Ascending aorta (tissue), 2 donors: ENCODE data around the gene LGALS13. TPM values are rescaled to one million over a fixed set of nuclear protein-coding genes. Genes with fewer than 3 reads are reported as not detected.

ENCODE experiments used
- DNase-seq, 2 donors: peaks; one replicate each; pipeline ENCODE4 v3.0.0-alpha.2; 2019; ENCODE audit warnings: low spot score in 2 of 2
- H3K27ac ChIP-seq, 2 donors: fragments of 200-600 bp; sonication (generic); one replicate each; pipeline ENCODE4 v1.5.1; 2016 to 2017; ENCODE audit warnings: mild to moderate bottlenecking in 1 of 2
- H3K27me3 ChIP-seq: fragments of 200-600 bp; sonication (generic); one replicate; pipeline ENCODE4 v1.5.1; 2017
- H3K36me3 ChIP-seq, 2 donors: fragments of 200-600 bp; sonication (generic); one replicate each; pipeline ENCODE4 v1.5.1; 2016
- H3K4me1 ChIP-seq, 2 donors: fragments of 200-600 bp; sonication (generic); one replicate each; pipeline ENCODE4 v1.5.1; 2016 to 2017; ENCODE audit warnings: mild to moderate bottlenecking in 1 of 2
- H3K4me3 ChIP-seq, 2 donors: fragments of 200-600 bp; sonication (generic); one replicate each; pipeline ENCODE4 v1.5.1; 2016 to 2017; ENCODE audit warnings: mild to moderate bottlenecking in 1 of 2
- H3K9me3 ChIP-seq, 2 donors: fragments of 200-600 bp; sonication (generic); one replicate each; pipeline ENCODE4 v1.5.1; 2016
- intact Hi-C: fragments of 100-400 bp; cut with DNase I; formaldehyde crosslinking; loops from one replicate; pipeline ENCODE4 v1.15.1; 2023
- total RNA-seq: library from RNA; depleted of rRNA; stranded (reverse); fragments of >200 nt; gene quantifications from one replicate; pipeline ENCODE4 v1.1.0, GENCODE V29; 2016
- TF ChIP-seq, protein P1 (sequence below), 3 experiments: fragments of 200-600 bp in 2 of 3; fragments of 450-650 bp in 1 of 3; sonication (generic) in 2 of 3; IDR thresholded peaks; one replicate each; pipeline ENCODE4 v1.5.1; 2016 to 2019; ENCODE audit warnings: antibody characterized with exemption in 3 of 3, mild to moderate bottlenecking in 1 of 3, moderate library complexity in 1 of 3

LGALS13 gene
- total RNA-seq, 1 donor from 2014 or later = not detected

DNA sequence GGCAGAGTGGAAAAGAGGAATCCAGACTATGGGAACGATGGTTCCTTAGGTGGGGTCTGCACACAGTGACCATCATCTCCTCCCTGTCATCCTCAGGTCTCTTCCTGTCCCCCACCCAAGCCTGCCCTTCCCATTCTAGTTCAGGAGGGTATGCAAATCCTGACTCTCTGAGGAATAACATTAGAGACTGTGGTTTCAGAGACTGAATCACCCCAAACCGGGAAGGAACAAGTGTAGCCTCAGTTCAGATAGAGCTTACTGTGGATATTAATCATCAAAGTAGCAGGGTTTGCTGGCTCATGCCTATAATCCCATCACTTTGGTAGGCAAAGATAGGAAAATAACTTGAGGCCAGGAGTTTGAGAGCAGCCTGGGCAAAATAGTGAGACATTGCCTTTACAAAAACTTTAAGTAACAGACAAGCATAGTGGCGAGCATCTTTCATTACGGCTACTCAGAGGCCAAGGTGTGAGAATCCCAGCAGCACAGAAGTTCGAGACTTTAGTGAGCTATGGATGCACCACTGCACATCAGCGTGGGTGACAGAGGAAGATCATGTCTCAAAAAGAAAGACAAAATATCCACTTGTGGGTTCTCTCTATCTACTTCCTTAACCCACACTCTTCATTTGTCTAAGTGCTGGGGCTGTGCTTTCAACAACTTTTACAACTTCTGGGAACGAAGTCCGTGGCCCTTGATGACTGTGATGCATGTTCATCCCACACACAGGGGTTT is 19.3 kb upstream of the LGALS13 start:
- Histone ChIP-seq H3K4me3 (no peak overlapping the region), H3K36me3 (no peaks in the 10 kb centered on the region), H3K27ac (no peak overlapping the region), H3K4me1 (no peaks in the 10 kb centered on the region), H3K9me3 (no peaks in the 10 kb centered on the region), H3K27me3 (no peaks in the 10 kb centered on the region)
- DNase-seq = no peak
- intact Hi-C loops = no loop called here
- TF ChIP-seq, protein P1, sequence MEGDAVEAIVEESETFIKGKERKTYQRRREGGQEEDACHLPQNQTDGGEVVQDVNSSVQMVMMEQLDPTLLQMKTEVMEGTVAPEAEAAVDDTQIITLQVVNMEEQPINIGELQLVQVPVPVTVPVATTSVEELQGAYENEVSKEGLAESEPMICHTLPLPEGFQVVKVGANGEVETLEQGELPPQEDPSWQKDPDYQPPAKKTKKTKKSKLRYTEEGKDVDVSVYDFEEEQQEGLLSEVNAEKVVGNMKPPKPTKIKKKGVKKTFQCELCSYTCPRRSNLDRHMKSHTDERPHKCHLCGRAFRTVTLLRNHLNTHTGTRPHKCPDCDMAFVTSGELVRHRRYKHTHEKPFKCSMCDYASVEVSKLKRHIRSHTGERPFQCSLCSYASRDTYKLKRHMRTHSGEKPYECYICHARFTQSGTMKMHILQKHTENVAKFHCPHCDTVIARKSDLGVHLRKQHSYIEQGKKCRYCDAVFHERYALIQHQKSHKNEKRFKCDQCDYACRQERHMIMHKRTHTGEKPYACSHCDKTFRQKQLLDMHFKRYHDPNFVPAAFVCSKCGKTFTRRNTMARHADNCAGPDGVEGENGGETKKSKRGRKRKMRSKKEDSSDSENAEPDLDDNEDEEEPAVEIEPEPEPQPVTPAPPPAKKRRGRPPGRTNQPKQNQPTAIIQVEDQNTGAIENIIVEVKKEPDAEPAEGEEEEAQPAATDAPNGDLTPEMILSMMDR (IDR thresholded peaks at IDR 0.05) = no peak

DNA sequence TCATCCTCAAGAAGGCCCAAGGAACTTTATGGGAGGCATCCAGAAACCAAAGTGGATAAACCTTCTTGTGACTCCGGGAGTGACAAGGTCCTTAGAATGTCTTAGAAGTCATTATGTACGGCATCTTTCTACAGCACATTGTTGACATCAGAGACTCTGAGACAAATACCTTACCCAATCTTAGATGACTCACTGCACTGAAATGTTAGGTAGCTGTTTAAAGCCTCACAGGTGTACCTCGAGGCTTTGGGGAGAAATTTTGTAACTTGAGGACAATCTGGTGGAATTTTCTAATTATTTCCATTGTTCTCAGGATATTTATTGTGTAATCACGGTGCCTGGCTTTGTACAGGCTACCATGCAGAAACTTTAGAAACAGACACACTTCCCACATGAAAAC is 14.8 kb upstream of the LGALS13 start:
- Histone ChIP-seq H3K4me3 (no peak overlapping the region), H3K27ac (no peak overlapping the region), H3K36me3 (no peaks in the 10 kb centered on the region), H3K27me3 (no peaks in the 10 kb centered on the region), H3K9me3 (no peaks in the 10 kb centered on the region), H3K4me1 (no peaks in the 10 kb centered on the region)
- DNase-seq = no peak
- TF ChIP-seq, protein P1 (IDR thresholded peaks at IDR 0.05) = no peak
- intact Hi-C loops = no loop called here

DNA sequence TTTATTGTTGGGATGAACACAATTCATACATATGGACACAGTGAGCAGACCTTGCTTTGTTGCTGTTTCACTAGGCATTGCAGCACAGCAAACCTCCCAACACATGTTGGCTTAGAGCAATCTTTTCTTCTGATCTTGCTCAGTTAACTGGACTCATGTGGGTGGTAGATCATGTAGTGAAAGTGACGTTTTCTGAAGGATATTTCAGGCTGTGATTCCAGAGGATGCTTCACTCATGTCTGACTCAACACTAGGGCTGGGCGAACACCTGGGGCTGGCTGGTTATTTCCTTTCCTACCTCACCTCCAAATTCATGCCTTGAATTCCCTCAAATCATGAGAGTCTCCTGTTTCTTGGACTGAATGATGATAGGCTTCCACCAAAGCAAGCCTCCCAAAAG is 14.3 kb upstream of the LGALS13 start:
- Histone ChIP-seq H3K36me3 (no peaks in the 10 kb centered on the region), H3K4me3 (no peak overlapping the region), H3K27ac (no peak overlapping the region), H3K4me1 (no peaks in the 10 kb centered on the region), H3K9me3 (no peaks in the 10 kb centered on the region), H3K27me3 (no peaks in the 10 kb centered on the region)
- intact Hi-C loops = no loop called here
- no peak for DNase-seq
- TF ChIP-seq, protein P1 (IDR thresholded peaks at IDR 0.05) = no peak

DNA sequence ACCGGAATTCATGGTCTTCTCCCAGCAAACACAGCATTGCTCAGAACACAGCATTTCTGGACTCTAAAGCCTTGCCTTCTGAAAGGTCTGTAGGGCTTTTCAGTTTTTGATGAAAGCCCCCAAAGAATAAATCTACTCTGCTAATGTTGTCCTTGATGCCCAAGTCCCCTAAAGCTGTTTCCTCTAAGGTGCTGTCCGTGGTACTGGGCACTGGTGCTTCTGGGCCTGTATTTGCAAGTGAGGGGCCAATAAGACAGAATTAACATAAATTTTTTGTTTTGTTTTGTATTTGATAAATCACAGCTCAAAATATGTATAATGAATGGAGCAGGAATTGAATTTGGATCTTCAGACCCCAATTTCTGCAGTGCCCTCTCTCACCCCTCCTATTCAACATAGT is 12.1 kb upstream of the LGALS13 start:
- DNase-seq = no peak
- Histone ChIP-seq H3K27me3 (no peaks in the 10 kb centered on the region), H3K27ac (no peak overlapping the region), H3K4me3 (no peak overlapping the region), H3K4me1 (no peaks in the 10 kb centered on the region), H3K36me3 (no peaks in the 10 kb centered on the region), H3K9me3 (no peaks in the 10 kb centered on the region)
- TF ChIP-seq, protein P1 (IDR thresholded peaks at IDR 0.05) = no peak
- intact Hi-C loops = no loop called here

DNA sequence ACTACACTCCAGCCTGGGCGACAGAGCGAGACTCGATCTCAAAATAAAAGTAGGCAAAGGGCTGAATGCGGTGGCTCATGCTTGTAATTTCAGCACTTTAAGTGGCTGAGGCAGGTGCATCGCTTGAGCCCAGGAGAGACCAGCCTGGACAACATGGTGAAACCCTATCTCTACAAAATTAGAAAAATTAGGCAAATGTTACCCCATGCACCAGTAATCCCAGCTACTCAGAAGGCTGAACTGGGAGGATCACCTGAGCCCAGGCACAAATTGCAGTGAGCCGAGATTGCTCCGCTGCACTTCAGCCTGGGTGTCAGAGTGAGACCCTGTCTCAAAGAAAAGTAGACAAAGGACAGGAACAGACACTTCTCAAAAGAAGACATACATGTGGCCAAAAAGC is 9.9 kb upstream of the LGALS13 start:
- H3K36me3 ChIP-seq = no peaks in the 10 kb centered on the region
- no peaks in the 10 kb centered on the region for H3K9me3 ChIP-seq
- H3K27me3 ChIP-seq = no peaks in the 10 kb centered on the region
- no peak for DNase-seq
- no peaks in the 10 kb centered on the region for H3K4me1 ChIP-seq
- intact Hi-C loops = no loop called here
- no peak overlapping the region for H3K27ac ChIP-seq
- no peak overlapping the region for H3K4me3 ChIP-seq
- TF ChIP-seq, protein P1 (IDR thresholded peaks at IDR 0.05) = no peak

DNA sequence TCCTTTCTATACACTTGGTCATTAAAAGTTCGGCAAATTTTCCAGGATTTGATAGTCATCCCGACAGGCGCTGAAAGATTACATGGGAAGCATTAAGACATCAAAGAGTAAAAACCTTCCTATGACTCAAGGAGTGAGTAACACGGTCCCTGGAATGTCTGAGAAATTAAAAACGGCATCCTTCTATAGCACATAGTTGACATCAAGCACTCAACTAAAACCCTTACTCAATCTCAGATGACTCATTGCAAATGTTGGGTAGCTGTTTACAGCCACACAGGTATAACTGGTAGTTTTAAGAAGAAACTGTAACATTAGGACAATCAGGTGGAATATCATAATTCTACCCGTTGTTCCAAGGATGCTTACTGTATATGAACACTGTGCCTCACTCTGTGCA is 6.4 kb upstream of the LGALS13 start:
- H3K27me3 ChIP-seq = no peaks in the 10 kb centered on the region
- intact Hi-C loops = no loop called here
- no peaks in the 10 kb centered on the region for H3K4me1 ChIP-seq
- no peaks in the 10 kb centered on the region for H3K36me3 ChIP-seq
- no peaks in the 10 kb centered on the region for H3K9me3 ChIP-seq
- TF ChIP-seq, protein P1 (IDR thresholded peaks at IDR 0.05) = no peak
- H3K4me3 ChIP-seq = no peak overlapping the region
- no peak overlapping the region for H3K27ac ChIP-seq
- no peak for DNase-seq
